ENCODE data around the gene FNDC3B.

The FNDC3B gene

GRCh38 chr3:172101107-172101506, 61.7 kb downstream of the FNDC3B start:
- no peak for DNase-seq (ENCODE audit: insufficient read length, low spot score)
- TF ChIP-seq, protein P1, sequence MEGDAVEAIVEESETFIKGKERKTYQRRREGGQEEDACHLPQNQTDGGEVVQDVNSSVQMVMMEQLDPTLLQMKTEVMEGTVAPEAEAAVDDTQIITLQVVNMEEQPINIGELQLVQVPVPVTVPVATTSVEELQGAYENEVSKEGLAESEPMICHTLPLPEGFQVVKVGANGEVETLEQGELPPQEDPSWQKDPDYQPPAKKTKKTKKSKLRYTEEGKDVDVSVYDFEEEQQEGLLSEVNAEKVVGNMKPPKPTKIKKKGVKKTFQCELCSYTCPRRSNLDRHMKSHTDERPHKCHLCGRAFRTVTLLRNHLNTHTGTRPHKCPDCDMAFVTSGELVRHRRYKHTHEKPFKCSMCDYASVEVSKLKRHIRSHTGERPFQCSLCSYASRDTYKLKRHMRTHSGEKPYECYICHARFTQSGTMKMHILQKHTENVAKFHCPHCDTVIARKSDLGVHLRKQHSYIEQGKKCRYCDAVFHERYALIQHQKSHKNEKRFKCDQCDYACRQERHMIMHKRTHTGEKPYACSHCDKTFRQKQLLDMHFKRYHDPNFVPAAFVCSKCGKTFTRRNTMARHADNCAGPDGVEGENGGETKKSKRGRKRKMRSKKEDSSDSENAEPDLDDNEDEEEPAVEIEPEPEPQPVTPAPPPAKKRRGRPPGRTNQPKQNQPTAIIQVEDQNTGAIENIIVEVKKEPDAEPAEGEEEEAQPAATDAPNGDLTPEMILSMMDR (IDR thresholded peaks at IDR 0.05; ENCODE audit: insufficient read depth, missing control alignments) = no peak
- no peak for FAIRE-seq

- TF ChIP-seq, protein P1 (IDR thresholded peaks at IDR 0.05; ENCODE audit: insufficient read depth, missing control alignments) = no peak
Observed at GRCh38 chr3:172102123-172102882, 62.9 kb downstream of the FNDC3B start.

DNA sequence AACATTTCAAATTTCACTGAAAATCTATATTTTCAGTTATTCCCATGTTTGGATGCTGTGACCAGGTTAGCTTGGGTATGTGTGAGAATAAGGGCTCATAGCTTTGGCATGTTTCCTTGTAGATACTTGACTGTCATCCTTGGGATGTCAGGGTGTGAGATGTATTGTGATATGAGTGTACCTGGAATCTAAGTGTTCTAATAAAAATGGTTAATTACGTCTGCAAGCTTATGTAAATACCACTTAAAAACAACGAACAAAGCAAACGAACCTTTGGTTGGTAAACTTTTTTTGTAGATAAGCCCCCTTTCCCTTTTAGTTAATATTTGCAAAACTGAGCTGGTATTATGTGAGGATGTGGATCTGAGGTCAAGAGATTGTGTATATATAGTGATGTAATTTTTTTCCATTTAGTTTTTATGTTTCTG, 63.5 kb downstream of the FNDC3B start:
- DNase-seq (ENCODE audit: insufficient read length, low spot score) (no peak), FAIRE-seq (no peak)
- TF ChIP-seq, protein P1 (IDR thresholded peaks at IDR 0.05; ENCODE audit: insufficient read depth, missing control alignments) = no peak

More at GRCh38 chr3:172102123-172102882, 62.9 kb downstream of the FNDC3B start:
- DNase-seq (ENCODE audit: insufficient read length, low spot score) = no peak
- FAIRE-seq = no peak

DNA sequence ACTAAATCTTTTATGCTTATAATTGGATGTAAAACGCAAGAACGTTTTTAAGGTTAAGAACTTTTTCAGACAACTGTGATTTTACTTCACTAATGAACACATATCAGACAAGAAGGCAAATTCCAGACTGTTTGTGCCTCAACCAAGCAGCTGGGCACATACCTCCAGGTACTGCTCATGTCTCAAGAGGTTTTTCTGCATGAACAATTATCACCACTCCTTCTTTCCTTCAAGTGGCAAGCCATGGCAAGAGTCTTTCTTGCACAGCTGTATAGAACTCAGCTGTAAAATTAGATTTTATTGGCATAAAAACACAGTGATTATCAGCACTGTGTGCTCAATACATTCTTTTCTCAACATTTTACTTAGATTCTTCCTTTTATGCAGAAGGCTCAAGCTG, 64.3 kb downstream of the FNDC3B start:
- DNase-seq (ENCODE audit: insufficient read length, low spot score) = no peak
- no peak for FAIRE-seq
- TF ChIP-seq, protein P1 (IDR thresholded peaks at IDR 0.05; ENCODE audit: insufficient read depth, missing control alignments) = no peak

DNA sequence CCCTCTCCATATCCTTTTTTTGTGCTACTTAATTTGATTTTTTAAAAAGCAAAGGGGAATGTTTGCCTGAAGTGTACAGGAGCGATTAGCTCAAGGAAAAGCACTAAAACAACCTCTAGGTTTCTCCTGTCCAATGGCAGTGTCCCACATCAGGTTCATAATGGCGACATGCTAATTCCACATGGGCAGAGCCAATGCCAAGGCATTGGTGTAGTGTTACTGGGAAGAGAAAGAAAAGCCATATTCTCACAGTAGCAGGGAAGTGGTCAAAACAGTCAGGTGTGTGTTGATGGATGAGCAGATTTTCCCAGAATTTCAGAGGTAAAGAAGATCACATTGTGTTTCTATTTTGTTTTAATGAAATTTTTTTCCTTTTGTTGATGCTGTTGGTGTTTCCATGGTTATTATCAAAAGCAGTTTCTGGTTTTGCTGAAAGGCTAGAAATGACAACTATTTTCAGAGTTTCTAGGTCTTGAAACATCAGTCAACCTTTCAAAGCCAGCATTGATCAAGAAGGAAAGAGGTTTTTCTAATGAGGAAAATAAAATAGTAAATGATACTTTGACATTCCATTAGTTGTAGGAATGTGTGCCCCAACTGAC, 65.2 kb downstream of the FNDC3B start:
- FAIRE-seq = no peak
- TF ChIP-seq, protein P1 (IDR thresholded peaks at IDR 0.05; ENCODE audit: insufficient read depth, missing control alignments) = no peak
- no peak for DNase-seq (ENCODE audit: insufficient read length, low spot score)

DNA sequence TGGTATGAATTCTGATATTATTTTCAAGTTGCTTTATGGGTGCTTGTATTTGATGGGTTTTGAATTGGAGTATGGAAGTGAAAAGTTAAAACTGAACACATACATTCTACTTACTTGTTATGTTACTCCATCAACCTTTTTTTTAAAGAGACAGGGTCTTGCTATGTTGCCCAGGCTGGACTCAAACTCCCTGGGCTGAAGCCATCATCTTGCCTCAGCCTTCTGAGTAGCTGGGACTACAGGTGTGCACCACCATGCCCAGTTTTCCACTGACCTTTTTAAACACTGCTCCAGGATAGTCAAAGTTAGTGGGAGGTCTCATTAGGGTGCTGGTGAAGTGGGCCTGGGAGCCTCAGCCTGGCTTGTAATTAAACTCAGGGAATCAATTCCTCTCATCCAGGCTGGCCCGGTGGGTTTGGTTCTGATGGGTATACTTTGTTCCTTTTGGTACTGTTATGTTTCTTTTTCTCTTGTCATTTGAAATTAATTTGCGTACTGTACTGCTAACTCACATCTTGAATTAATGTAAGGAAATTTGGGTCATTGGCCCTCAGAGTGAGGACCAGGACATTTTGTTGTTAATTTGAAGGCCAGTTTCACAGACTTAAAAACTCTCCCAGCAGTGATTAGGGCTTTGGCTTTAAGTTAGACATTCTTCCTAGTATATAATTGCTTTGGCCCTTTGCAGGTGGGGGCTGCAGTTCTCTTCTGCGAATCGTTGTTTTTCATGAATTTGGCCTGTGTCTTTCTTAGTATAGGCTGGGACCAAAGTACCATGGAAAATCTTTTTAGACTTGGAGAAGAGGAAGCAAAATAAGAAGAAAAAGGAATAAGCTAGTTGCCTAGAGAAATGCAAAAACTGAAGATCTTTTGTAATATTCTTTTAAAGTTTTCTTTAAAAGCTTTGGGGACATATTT, 66.9 kb downstream of the FNDC3B start:
- TF ChIP-seq, protein P1 (IDR thresholded peaks at IDR 0.05; ENCODE audit: insufficient read depth, missing control alignments) = no peak
- FAIRE-seq (no peak), DNase-seq (ENCODE audit: insufficient read length, low spot score) (no peak)
